ENCODE data around the gene RASA4B.

- TF ChIP-seq CTCF (IDR thresholded peaks at IDR 0.05; ENCODE audit: low read depth, low read length) (no peak), MAX (IDR thresholded peaks at IDR 0.05; ENCODE audit: low read depth, low read length) (no peak)
These were observed 71.0 kb downstream of the RASA4B start for GRCh38 chr7:102446387-102447156.

Measured in NB4 (cell line).